ENCODE data around the gene FLVCR1. TPM values are rescaled to one million over a fixed set of nuclear protein-coding genes. Genes with fewer than 3 reads are reported as not detected.

FLVCR1 gene
- polyA plus RNA-seq, 3 donors = 21.7 to 27.3 (median 23.8) TPM

- no peak for DNase-seq (ENCODE audit: low read depth in 3 of 3, low spot score in 2 of 3)
These were observed 85.3 kb downstream of the FLVCR1 start for GRCh38 chr1:212943393-212943710.

GRCh38 chr1:212944229-212944901 is 86.3 kb downstream of the FLVCR1 start:
- DNase-seq (ENCODE audit: low read depth in 3 of 3, low spot score in 2 of 3) = no peak

- DNase-seq (ENCODE audit: low read depth in 3 of 3, low spot score in 2 of 3) = no peak
These were observed 87.0 kb downstream of the FLVCR1 start for GRCh38 chr1:212945056-212945455.

- DNase-seq (ENCODE audit: low read depth in 3 of 3, low spot score in 2 of 3) = no peak
These were observed 87.5 kb downstream of the FLVCR1 start for GRCh38 chr1:212945463-212946160.

- no peak for DNase-seq (ENCODE audit: low read depth in 3 of 3, low spot score in 2 of 3)
These were observed 88.8 kb downstream of the FLVCR1 start for GRCh38 chr1:212946872-212947271.

Other genes starting within 250 kb of the FLVCR1 start
- gene ATF3, start 249.5 kb upstream of the FLVCR1 start, polyA plus RNA-seq (ENCODE audit: insufficient read length in 3 of 3) = 10 to 100 TPM in 2 of 3 donors, 1 to 10 TPM in 1; 8.0 to 44.0 (median 13.3) TPM
- 1 to 10 TPM; 1.1 to 2.0 (median 1.6) TPM for gene BATF3, start 158.4 kb upstream of the FLVCR1 start, polyA plus RNA-seq (ENCODE audit: insufficient read length in 3 of 3)
- gene NSL1, start 66.5 kb upstream of the FLVCR1 start, polyA plus RNA-seq (ENCODE audit: insufficient read length in 3 of 3) = 10 to 100 TPM; 45.8 to 46.4 (median 46.0) TPM
- gene TATDN3, start 66.4 kb upstream of the FLVCR1 start, polyA plus RNA-seq (ENCODE audit: insufficient read length in 3 of 3) = 10 to 100 TPM; 19.8 to 22.2 (median 21.6) TPM
- gene SPATA45, start 10.6 kb upstream of the FLVCR1 start, polyA plus RNA-seq (ENCODE audit: insufficient read length in 3 of 3) = under 1 TPM in 1 of 3 donors, not detected in 2; 0.50 TPM
- 10 to 100 TPM; 20.3 to 24.9 (median 23.5) TPM for gene VASH2, start 92.3 kb downstream of the FLVCR1 start, polyA plus RNA-seq (ENCODE audit: insufficient read length in 3 of 3)
- 10 to 100 TPM; 32.6 to 36.2 (median 32.9) TPM for gene ANGEL2, start 157.6 kb downstream of the FLVCR1 start, polyA plus RNA-seq (ENCODE audit: insufficient read length in 3 of 3)
- gene RPS6KC1, start 193.0 kb downstream of the FLVCR1 start, polyA plus RNA-seq (ENCODE audit: insufficient read length in 3 of 3) = 10 to 100 TPM; 23.0 to 26.2 (median 25.2) TPM